Sigmoid colon (tissue), 4 donors: Measurements from ENCODE around the gene GTF2I.
"Not testable (repeated sequence)": the region's sequence is repeated elsewhere in the genome, so short reads cannot be mapped to it uniquely, and the experiment has no call there.

ENCODE experiments used
- CTCF ChIP-seq, 4 experiments: fragments of 450-650 bp in 3 of 4; fragments of 200-600 bp in 1 of 4; IDR thresholded peaks; one replicate each; pipeline ENCODE4 v1.5.1; 2016 to 2019; ENCODE audit warnings: antibody characterized with exemption in 4 of 4, mild to moderate bottlenecking in 3 of 4, moderate library complexity in 2 of 4
- POLR2AphosphoS5 ChIP-seq, 4 donors: sonication (generic); formaldehyde crosslinking; IDR thresholded peaks; one replicate each; pipeline ENCODE4 v1.6.1; 2017; ENCODE audit warnings: antibody characterized with exemption in 4 of 4

DNA sequence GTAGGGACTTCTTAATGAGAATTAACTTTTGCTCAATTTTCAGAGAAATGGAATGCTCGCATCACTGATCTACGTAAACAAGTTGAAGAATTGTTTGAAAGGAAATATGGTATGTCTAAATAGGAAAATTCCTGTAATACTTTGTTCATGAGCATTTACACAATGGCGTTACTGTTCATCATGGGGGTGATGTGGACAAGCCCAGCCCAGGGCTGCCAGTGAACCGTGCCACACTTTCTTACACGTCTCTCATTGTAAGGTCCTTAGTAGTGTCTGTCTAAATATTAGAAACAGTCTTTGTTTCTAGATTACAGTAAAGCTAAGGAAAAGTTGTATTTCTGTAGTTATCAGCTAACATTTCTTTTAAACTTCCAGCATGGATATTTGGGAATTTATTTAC is 72.7 kb downstream of the GTF2I start:
- not testable (repeated sequence) for TF ChIP-seq CTCF, POLR2AphosphoS5 (IDR thresholded peaks at IDR 0.05)
